ENCODE measurements around the gene HSP90AB1.

Gene HSP90AB1

DNA sequence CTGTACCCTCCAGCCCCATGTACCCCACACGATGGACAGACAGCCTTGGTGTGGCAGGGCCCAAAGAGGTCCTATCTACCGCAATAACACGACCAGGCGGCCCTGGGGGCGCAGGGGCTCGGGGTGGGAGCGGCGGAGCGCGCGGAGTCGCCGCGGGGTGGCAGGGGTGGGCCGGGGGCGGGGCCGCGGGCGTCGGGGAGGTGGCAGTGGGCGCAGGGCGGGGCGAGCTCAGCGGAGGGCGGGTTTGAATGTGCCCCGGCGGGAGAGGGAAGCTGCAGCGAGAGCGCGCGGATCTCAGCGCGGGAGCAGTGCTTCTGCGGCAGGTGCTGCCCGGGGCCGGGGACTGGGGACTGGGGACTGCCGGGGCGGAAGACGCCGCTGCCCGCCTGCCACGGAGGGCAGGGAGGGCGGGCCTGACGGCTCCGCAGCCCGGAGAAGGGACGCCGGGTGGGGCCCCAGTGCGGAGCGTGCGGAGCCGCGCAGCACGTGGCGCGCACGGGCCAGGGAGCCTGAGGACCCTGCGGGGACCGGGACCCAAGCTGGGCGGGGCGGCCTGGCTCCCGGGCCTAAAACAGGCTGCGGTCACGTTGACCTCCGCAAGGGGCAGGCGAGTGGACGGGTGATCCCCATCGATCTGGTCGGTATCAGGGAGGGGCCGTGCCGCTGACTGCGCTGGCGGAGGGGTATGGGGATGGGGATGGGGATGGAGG lies 23.4 kb upstream of the HSP90AB1 start, which contains the start of gene SLC29A1:
TSS of gene SLC29A1 (plus strand) at position 277 of the 710 bp plus-strand sequence. CDS start 3,719 bp downstream, outside the sequence.
- TF ChIP-seq, protein P1, sequence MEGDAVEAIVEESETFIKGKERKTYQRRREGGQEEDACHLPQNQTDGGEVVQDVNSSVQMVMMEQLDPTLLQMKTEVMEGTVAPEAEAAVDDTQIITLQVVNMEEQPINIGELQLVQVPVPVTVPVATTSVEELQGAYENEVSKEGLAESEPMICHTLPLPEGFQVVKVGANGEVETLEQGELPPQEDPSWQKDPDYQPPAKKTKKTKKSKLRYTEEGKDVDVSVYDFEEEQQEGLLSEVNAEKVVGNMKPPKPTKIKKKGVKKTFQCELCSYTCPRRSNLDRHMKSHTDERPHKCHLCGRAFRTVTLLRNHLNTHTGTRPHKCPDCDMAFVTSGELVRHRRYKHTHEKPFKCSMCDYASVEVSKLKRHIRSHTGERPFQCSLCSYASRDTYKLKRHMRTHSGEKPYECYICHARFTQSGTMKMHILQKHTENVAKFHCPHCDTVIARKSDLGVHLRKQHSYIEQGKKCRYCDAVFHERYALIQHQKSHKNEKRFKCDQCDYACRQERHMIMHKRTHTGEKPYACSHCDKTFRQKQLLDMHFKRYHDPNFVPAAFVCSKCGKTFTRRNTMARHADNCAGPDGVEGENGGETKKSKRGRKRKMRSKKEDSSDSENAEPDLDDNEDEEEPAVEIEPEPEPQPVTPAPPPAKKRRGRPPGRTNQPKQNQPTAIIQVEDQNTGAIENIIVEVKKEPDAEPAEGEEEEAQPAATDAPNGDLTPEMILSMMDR (IDR thresholded peaks at IDR 0.05; ENCODE audit: low read depth, low read length), result no peak; the same call in 1 of the 2 replicates
- no peak for TF ChIP-seq EZH2phosphoT487 (IDR thresholded peaks at IDR 0.05; ENCODE audit: low read depth)
- Histone ChIP-seq H3K79me2 (ENCODE audit: low read length) (peaks cover 54% of the 10 kb centered on the region), H3K4me1 (ENCODE audit: low read length) (peaks cover 57% of the 10 kb centered on the region), H3K9me3 (ENCODE audit: insufficient read depth, low read length) (no peaks in the 10 kb centered on the region), H3K4me2 (ENCODE audit: low read length) (peak within 1 kb of the TSS; percentile 96), H3K9ac (ENCODE audit: low read length) (peak within 1 kb of the TSS; percentile 79), H3K27me3 (ENCODE audit: low read depth, low read length) (no peaks in the 10 kb centered on the region), H3K27ac (ENCODE audit: low read length) (peak within 1 kb of the TSS; percentile 49), H3K4me3 (ENCODE audit: low read length) (peak within 1 kb of the TSS; percentile 83), H2AFZ (ENCODE audit: low read depth, low read length) (0 out of 2 replicates have a peak within 1 kb of the TSS, but pooled peaks have one; percentile 49), H4K20me1 (ENCODE audit: insufficient read depth, low read length) (peaks cover 37% of the 10 kb centered on the region), H3K36me3 (replicated peaks; ENCODE audit: low read depth, low read length) (peaks cover 21% of the 10 kb centered on the region)

DNA sequence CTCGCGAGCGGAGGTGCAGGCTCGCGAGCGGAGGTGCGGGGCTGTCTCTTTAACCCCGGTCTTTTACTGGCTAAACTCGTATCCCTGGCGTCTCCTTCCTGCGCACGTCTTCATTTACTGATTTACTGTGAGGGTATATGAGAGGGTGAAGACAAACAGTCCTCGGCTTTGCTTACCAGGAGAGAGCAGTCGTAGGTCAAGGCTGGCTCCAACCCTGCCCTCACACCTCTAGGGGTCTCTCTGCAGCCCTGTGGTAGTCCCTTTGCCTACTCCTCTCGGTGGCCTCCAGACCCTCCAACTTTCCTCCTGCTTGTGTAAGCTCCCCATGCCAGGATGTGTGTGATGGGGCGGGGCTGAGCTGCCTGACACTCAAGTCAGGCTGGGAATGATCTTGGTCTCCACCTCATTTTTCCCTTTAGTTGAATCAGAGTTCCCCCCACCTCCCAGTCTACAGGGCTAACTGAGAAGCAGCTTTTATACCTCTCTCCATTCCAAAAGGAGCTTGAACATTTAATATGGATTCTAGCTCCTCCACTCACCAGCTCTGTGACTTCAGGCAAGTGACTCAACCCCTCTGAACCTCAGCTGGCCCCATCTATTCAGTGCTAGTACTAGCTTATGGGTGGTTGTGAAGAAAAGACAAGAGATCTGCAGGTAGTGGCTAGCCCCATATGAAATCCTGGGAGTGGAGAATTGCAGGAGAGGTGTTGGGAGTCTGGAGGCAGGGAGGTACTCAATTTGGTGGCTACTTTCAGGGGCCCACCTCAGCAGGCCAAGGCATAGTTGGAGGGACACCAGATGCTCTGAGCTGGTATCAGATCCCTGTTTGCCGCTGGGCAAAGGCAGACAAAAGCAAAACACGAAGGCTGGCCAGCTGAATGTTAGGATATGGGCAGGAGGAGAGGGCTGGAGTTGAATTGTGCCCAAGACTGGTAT lies 22.6 kb upstream of the HSP90AB1 start:
- Histone ChIP-seq H3K9ac (ENCODE audit: low read length) (peak overlapping the region; percentile 79), H2AFZ (ENCODE audit: low read depth, low read length) (no peak overlapping the region), H3K79me2 (ENCODE audit: low read length) (peaks cover 57% of the 10 kb centered on the region), H4K20me1 (ENCODE audit: insufficient read depth, low read length) (peaks cover 44% of the 10 kb centered on the region), H3K9me3 (ENCODE audit: insufficient read depth, low read length) (no peaks in the 10 kb centered on the region), H3K36me3 (replicated peaks; ENCODE audit: low read depth, low read length) (peaks cover 28% of the 10 kb centered on the region), H3K27me3 (ENCODE audit: low read depth, low read length) (no peaks in the 10 kb centered on the region), H3K4me2 (ENCODE audit: low read length) (peak overlapping the region; percentile 96), H3K4me3 (ENCODE audit: low read length) (peak overlapping the region; percentile 83), H3K27ac (ENCODE audit: low read length) (peak overlapping the region; percentile 49), H3K4me1 (ENCODE audit: low read length) (peaks cover 49% of the 10 kb centered on the region)
- TF ChIP-seq EZH2phosphoT487 (IDR thresholded peaks at IDR 0.05; ENCODE audit: low read depth), result no peak
- TF ChIP-seq, protein P1 (IDR thresholded peaks at IDR 0.05; ENCODE audit: low read depth, low read length), result peak; percentile 45

DNA sequence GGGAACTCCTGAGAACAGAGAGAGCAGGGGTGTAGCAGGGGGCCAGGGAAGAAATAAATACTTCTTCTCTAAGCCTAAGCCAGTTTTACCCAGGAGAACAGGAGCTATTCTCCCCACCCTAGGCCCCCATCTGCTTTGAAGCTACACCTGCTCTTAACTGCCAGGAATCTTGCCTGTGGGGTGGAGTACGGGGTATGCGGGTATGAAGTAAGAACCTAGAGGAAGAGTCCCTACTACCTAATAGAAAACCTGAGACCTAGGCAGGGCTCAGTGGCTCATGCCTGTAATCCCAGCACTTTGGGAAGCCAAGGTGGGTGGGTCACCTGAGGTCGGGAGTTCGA lies 22.0 kb upstream of the HSP90AB1 start:
- Histone ChIP-seq H3K4me1 (ENCODE audit: low read length) (peaks cover 48% of the 10 kb centered on the region), H3K4me2 (ENCODE audit: low read length) (peak overlapping the region; percentile 96), H4K20me1 (ENCODE audit: insufficient read depth, low read length) (peaks cover 45% of the 10 kb centered on the region), H3K79me2 (ENCODE audit: low read length) (peaks cover 57% of the 10 kb centered on the region), H2AFZ (ENCODE audit: low read depth, low read length) (no peak overlapping the region), H3K27me3 (ENCODE audit: low read depth, low read length) (no peaks in the 10 kb centered on the region), H3K9ac (ENCODE audit: low read length) (peak overlapping the region; percentile 79), H3K4me3 (ENCODE audit: low read length) (peak overlapping the region; percentile 83), H3K9me3 (ENCODE audit: insufficient read depth, low read length) (no peaks in the 10 kb centered on the region), H3K27ac (ENCODE audit: low read length) (peak overlapping the region; percentile 49; the same call in 1 of the 2 replicates), H3K36me3 (replicated peaks; ENCODE audit: low read depth, low read length) (peaks cover 33% of the 10 kb centered on the region)
- TF ChIP-seq, protein P1 (IDR thresholded peaks at IDR 0.05; ENCODE audit: low read depth, low read length), result no peak
- TF ChIP-seq EZH2phosphoT487 (IDR thresholded peaks at IDR 0.05; ENCODE audit: low read depth), result no peak
